Glomerular endothelial cell (primary cell): ENCODE results near the gene CHCT1. TPM values are rescaled to one million over a fixed set of nuclear protein-coding genes. Genes with fewer than 3 reads are reported as not detected.
A peak's percentile ranks its signal among the peaks of the same experiment; 100 is the strongest.
"Not testable (repeated sequence)": the region's sequence is repeated elsewhere in the genome, so short reads cannot be mapped to it uniquely, and the experiment has no call there.

Source experiments
- DNase-seq: peaks from one replicate; pipeline ENCODE4 v3.0.0-alpha.2; 2011; ENCODE audit warnings: low read depth, low spot score; ENCODE audit errors: extremely low read depth
- total RNA-seq: library from RNA; depleted of rRNA; stranded (reverse); fragments of >200 nt; gene quantifications from 2 replicates; pipeline ENCODE4 v1.2.3, GENCODE V29; 2015

The CHCT1 gene
- total RNA-seq = not detected in 2 replicates

GRCh38 chr17:60422162-60422665 is at the start of gene CHCT1:
Gene CHCT1 (plus strand): TSS chr17:60422489. CDS start chr17:60422593, 104 bp downstream.
- no peak for DNase-seq

GRCh38 chr17:60372790-60373483 is 49.4 kb upstream of the CHCT1 start:
- DNase-seq = no peak

- not testable (repeated sequence) for DNase-seq
Measured at GRCh38 chr17:60378187-60378586, 44.1 kb upstream of the CHCT1 start.

GRCh38 chr17:60379461-60379860 is 42.8 kb upstream of the CHCT1 start:
- DNase-seq = not testable (repeated sequence)

GRCh38 chr17:60381958-60382357 is 40.3 kb upstream of the CHCT1 start:
- no peak for DNase-seq

GRCh38 chr17:60383379-60383778 is 38.9 kb upstream of the CHCT1 start:
- no peak for DNase-seq

- DNase-seq = not testable (repeated sequence)
Measured at GRCh38 chr17:60384921-60385320, 37.4 kb upstream of the CHCT1 start.

GRCh38 chr17:60386147-60387058 is 35.9 kb upstream of the CHCT1 start:
- DNase-seq = no peak

GRCh38 chr17:60387666-60388065 is 34.6 kb upstream of the CHCT1 start:
- DNase-seq = no peak

GRCh38 chr17:60388742-60389141 is 33.5 kb upstream of the CHCT1 start:
- no peak for DNase-seq

GRCh38 chr17:60390186-60390585 is 32.1 kb upstream of the CHCT1 start:
- no peak for DNase-seq

GRCh38 chr17:60390925-60391470 is 31.3 kb upstream of the CHCT1 start:
- DNase-seq = no peak

GRCh38 chr17:60391471-60392041 is 30.7 kb upstream of the CHCT1 start:
- no peak for DNase-seq

GRCh38 chr17:60392042-60392844 is 30.0 kb upstream of the CHCT1 start, which contains the start of gene USP32:
Gene USP32 (minus strand): TSS chr17:60392133. CDS start chr17:60391939, 194 bp downstream.
- DNase-seq = peak; percentile 68

- DNase-seq = no peak
Measured at GRCh38 chr17:60392845-60393702, 29.2 kb upstream of the CHCT1 start.

- DNase-seq = no peak
Measured at GRCh38 chr17:60393840-60394723, 28.2 kb upstream of the CHCT1 start.

GRCh38 chr17:60395508-60396065 is 26.7 kb upstream of the CHCT1 start:
- no peak for DNase-seq

GRCh38 chr17:60396412-60396811 is 25.9 kb upstream of the CHCT1 start:
- no peak for DNase-seq
